ENCODE measurements around the gene SRRD.

Gene SRRD

GRCh38 chr22:26487996-26488395, 4.3 kb downstream of the SRRD start:
- no peak for TF ChIP-seq EGR1 (IDR thresholded peaks at IDR 0.05)
- TF ChIP-seq MAX (IDR thresholded peaks at IDR 0.05): no peak
- no peak for TF ChIP-seq NFIC (IDR thresholded peaks at IDR 0.05)
- TF ChIP-seq CEBPB (IDR thresholded peaks at IDR 0.05): no peak
- no peak for TF ChIP-seq FOXM1 (IDR thresholded peaks at IDR 0.05; ENCODE audit: borderline replicate concordance, low read depth)
- TF ChIP-seq TAF1 (IDR thresholded peaks at IDR 0.05; ENCODE audit: low read depth): no peak
- TF ChIP-seq EP300 (IDR thresholded peaks at IDR 0.05; ENCODE audit: borderline replicate concordance): no peak
- TF ChIP-seq RAD21 (IDR thresholded peaks at IDR 0.05; ENCODE audit: low read depth): no peak
- no peak for TF ChIP-seq TEAD4 (IDR thresholded peaks at IDR 0.05)
- TF ChIP-seq CREB1 (IDR thresholded peaks at IDR 0.05; ENCODE audit: low read depth): no peak
- no peak for TF ChIP-seq ZBTB7A (IDR thresholded peaks at IDR 0.05; ENCODE audit: low read depth)
- TF ChIP-seq USF1 (IDR thresholded peaks at IDR 0.05): no peak
- no peak for TF ChIP-seq TCF12 (IDR thresholded peaks at IDR 0.05; ENCODE audit: low read depth)
- TF ChIP-seq, protein P1, sequence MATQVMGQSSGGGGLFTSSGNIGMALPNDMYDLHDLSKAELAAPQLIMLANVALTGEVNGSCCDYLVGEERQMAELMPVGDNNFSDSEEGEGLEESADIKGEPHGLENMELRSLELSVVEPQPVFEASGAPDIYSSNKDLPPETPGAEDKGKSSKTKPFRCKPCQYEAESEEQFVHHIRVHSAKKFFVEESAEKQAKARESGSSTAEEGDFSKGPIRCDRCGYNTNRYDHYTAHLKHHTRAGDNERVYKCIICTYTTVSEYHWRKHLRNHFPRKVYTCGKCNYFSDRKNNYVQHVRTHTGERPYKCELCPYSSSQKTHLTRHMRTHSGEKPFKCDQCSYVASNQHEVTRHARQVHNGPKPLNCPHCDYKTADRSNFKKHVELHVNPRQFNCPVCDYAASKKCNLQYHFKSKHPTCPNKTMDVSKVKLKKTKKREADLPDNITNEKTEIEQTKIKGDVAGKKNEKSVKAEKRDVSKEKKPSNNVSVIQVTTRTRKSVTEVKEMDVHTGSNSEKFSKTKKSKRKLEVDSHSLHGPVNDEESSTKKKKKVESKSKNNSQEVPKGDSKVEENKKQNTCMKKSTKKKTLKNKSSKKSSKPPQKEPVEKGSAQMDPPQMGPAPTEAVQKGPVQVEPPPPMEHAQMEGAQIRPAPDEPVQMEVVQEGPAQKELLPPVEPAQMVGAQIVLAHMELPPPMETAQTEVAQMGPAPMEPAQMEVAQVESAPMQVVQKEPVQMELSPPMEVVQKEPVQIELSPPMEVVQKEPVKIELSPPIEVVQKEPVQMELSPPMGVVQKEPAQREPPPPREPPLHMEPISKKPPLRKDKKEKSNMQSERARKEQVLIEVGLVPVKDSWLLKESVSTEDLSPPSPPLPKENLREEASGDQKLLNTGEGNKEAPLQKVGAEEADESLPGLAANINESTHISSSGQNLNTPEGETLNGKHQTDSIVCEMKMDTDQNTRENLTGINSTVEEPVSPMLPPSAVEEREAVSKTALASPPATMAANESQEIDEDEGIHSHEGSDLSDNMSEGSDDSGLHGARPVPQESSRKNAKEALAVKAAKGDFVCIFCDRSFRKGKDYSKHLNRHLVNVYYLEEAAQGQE (IDR thresholded peaks at IDR 0.05; ENCODE audit: low read depth): no peak
- no peak for TF ChIP-seq YY1 (IDR thresholded peaks at IDR 0.05; ENCODE audit: low read depth)

DNA sequence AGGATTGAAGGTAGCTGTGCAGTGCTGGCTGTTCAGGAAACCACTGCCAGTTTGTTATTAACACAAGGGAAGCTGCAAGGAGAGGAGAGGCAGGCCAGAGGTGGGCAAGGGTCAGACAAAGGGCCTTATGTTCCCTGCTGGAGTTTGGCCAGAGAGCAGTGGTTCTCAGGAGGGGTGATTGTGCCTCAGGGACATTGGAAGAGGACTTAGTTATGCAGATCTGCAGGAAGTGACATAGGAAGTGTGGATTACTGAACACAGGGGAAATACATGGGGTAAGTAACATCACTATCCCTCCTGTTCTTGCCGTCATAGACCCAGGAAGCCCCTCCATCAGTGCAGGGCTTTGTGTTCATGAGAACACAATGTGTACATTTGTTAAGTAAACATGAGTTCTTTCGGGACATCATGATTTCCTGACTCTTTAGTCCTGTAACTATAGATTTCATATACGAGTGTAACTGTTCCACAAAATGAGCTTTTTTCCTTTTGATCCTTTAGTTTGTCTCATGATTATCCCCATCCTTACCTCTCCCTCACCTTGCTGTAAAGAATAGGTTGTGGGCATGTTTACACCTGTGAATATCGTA, 5.9 kb downstream of the SRRD start:
- no peak for TF ChIP-seq ZBTB7A (IDR thresholded peaks at IDR 0.05; ENCODE audit: low read depth)

DNA sequence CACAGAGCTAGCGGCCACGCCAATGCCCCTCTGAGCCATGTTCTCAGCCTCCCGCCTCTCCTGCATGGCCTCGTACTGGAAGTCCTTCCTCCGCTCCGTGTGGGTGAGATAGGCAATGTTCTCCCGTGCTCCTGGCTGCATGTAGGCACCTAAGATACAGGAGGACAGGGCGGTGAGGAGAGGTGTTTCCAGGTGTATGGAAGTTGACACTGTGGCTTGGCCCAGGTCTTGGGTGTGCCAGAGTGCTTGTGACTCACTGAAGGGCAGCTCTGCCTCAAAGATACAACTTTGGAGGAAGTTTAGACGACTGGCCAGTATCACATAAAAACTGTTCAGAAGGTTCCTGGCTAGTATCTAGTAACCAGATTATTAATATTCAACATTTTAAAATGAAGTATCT, 8.5 kb downstream of the SRRD start:
- TF ChIP-seq YY1 (IDR thresholded peaks at IDR 0.05; ENCODE audit: low read depth) (no peak), EP300 (IDR thresholded peaks at IDR 0.05; ENCODE audit: borderline replicate concordance) (no peak), EGR1 (IDR thresholded peaks at IDR 0.05) (no peak), CEBPB (IDR thresholded peaks at IDR 0.05) (no peak), TEAD4 (IDR thresholded peaks at IDR 0.05) (no peak), NFIC (IDR thresholded peaks at IDR 0.05) (no peak), RAD21 (IDR thresholded peaks at IDR 0.05; ENCODE audit: low read depth) (no peak), CREB1 (IDR thresholded peaks at IDR 0.05; ENCODE audit: low read depth) (no peak), USF1 (IDR thresholded peaks at IDR 0.05) (no peak), TAF1 (IDR thresholded peaks at IDR 0.05; ENCODE audit: low read depth) (no peak), TCF12 (IDR thresholded peaks at IDR 0.05; ENCODE audit: low read depth) (no peak), FOXM1 (IDR thresholded peaks at IDR 0.05; ENCODE audit: borderline replicate concordance, low read depth) (no peak)
- TF ChIP-seq, protein P1 (IDR thresholded peaks at IDR 0.05; ENCODE audit: low read depth): no peak

GRCh38 chr22:26494506-26494905, 10.8 kb downstream of the SRRD start:
- TF ChIP-seq TCF12 (IDR thresholded peaks at IDR 0.05; ENCODE audit: low read depth) (no peak), NFIC (IDR thresholded peaks at IDR 0.05) (no peak), MAX (IDR thresholded peaks at IDR 0.05) (no peak), TEAD4 (IDR thresholded peaks at IDR 0.05) (no peak), YY1 (IDR thresholded peaks at IDR 0.05; ENCODE audit: low read depth) (no peak), FOXM1 (IDR thresholded peaks at IDR 0.05; ENCODE audit: borderline replicate concordance, low read depth) (no peak), CEBPB (IDR thresholded peaks at IDR 0.05) (no peak), EP300 (IDR thresholded peaks at IDR 0.05; ENCODE audit: borderline replicate concordance) (no peak), TAF1 (IDR thresholded peaks at IDR 0.05; ENCODE audit: low read depth) (no peak), ZBTB7A (IDR thresholded peaks at IDR 0.05; ENCODE audit: low read depth) (no peak), EGR1 (IDR thresholded peaks at IDR 0.05) (no peak)
- TF ChIP-seq, protein P1 (IDR thresholded peaks at IDR 0.05; ENCODE audit: low read depth): no peak
